Upper lobe of left lung (tissue), 4 donors: Measurements from ENCODE around the gene ZBTB46.

Experiments
- CTCF ChIP-seq, 6 experiments: fragments of 450-650 bp in 4 of 6; fragments of 200-600 bp in 2 of 6; sonication (generic) in 2 of 6; IDR thresholded peaks; one replicate each; pipeline ENCODE4 v1.5.1; 2016 to 2019; ENCODE audit warnings: antibody characterized with exemption in 6 of 6
- EP300 ChIP-seq, 4 donors: sonication (generic); formaldehyde crosslinking; IDR thresholded peaks; one replicate each; pipeline ENCODE4 v1.5.1; 2017; ENCODE audit warnings: antibody characterized with exemption in 4 of 4, control low read depth in 2 of 4
- POLR2A ChIP-seq, 4 donors: fragments of 450-650 bp; IDR thresholded peaks; one replicate each; pipeline ENCODE4 v1.5.1; 2016 to 2017; ENCODE audit warnings: antibody characterized with exemption in 4 of 4, mild to moderate bottlenecking in 2 of 4
- POLR2AphosphoS5 ChIP-seq, 2 donors: sonication (generic); formaldehyde crosslinking; IDR thresholded peaks; one replicate each; pipeline ENCODE4 v1.5.1; 2017; ENCODE audit warnings: antibody characterized with exemption in 2 of 2

- TF ChIP-seq CTCF (IDR thresholded peaks at IDR 0.05) (no peak), POLR2A (IDR thresholded peaks at IDR 0.05) (peak in 1 of 4 donors; percentile 56), POLR2AphosphoS5 (IDR thresholded peaks at IDR 0.05) (peak; percentile 88 to 96), EP300 (IDR thresholded peaks at IDR 0.05) (peak in 3 of 4 donors; percentile 32 to 97 (median 75))
These were observed 42.5 kb upstream of the ZBTB46 start for GRCh38 chr20:63873477-63873971.
